ENCODE measurements around the gene AJM1.
"Not testable (repeated sequence)": the region's sequence is repeated elsewhere in the genome, so short reads cannot be mapped to it uniquely, and the experiment has no call there.

AJM1 gene

GRCh38 chr9:136842380-136842948, at the start of gene AJM1:
TSS of gene AJM1 (plus strand) at chr9:136842478. CDS start at chr9:136844415, 1,937 bp downstream.
- peak within 1 kb of the TSS; percentile 75 for H3K4me3 ChIP-seq (ENCODE audit: control insufficient read depth, low read depth, low read length)
- DNase-seq (ENCODE audit: low read depth) = not testable (repeated sequence)
- TF ChIP-seq CTCF (IDR thresholded peaks at IDR 0.05; ENCODE audit: control insufficient read depth, insufficient read depth, low read depth, low read length, missing control alignments) = peak; percentile 91

GRCh38 chr9:136793086-136793946, 49.0 kb upstream of the AJM1 start:
- H3K4me3 ChIP-seq (ENCODE audit: control insufficient read depth, low read depth, low read length) = no peak overlapping the region
- no peak for DNase-seq (ENCODE audit: low read depth)
- TF ChIP-seq CTCF (IDR thresholded peaks at IDR 0.05; ENCODE audit: control insufficient read depth, insufficient read depth, low read depth, low read length, missing control alignments) = no peak

GRCh38 chr9:136794281-136794999, 47.8 kb upstream of the AJM1 start:
- no peak for DNase-seq (ENCODE audit: low read depth)
- H3K4me3 ChIP-seq (ENCODE audit: control insufficient read depth, low read depth, low read length) = no peak overlapping the region
- no peak for TF ChIP-seq CTCF (IDR thresholded peaks at IDR 0.05; ENCODE audit: control insufficient read depth, insufficient read depth, low read depth, low read length, missing control alignments)

- no peak overlapping the region for H3K4me3 ChIP-seq (ENCODE audit: control insufficient read depth, low read depth, low read length)
- DNase-seq (ENCODE audit: low read depth) = no peak
- TF ChIP-seq CTCF (IDR thresholded peaks at IDR 0.05; ENCODE audit: control insufficient read depth, insufficient read depth, low read depth, low read length, missing control alignments) = no peak
Measured at GRCh38 chr9:136795000-136795348, 47.3 kb upstream of the AJM1 start.

DNA sequence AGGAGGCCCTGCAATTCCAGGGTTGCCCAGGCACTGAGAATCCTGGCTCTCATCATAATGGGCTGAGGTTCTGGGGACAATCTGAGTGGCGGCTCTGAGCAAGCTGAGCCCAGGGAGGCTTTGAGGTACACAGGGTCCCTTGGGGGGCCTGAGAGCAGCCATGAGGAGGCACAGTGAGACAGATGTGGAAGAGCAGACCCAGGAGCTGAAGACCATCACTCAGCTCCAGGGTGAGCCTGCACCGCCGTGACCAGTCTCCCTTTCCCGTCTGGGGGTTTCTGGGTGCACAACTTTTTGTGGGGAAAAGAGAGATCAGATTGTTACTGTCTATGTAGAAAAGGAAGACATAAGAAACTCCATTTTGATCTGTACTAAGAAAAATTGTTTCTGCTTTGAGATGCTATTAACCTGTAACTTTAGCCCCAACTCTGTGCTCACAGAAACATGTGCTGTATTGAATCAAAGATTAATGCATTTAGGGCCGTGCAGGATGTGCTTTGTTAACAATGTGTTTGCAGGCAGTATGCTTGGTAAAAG, 46.0 kb upstream of the AJM1 start, which contains the start of gene CCDC183:
TSS of gene CCDC183 (plus strand) at position 101 of the 537 bp plus-strand sequence. CDS start at position 161, 60 bp downstream.
- TF ChIP-seq CTCF (IDR thresholded peaks at IDR 0.05; ENCODE audit: control insufficient read depth, insufficient read depth, low read depth, low read length, missing control alignments) = no peak
- no peak within 1 kb of the TSS for H3K4me3 ChIP-seq (ENCODE audit: control insufficient read depth, low read depth, low read length)
- DNase-seq (ENCODE audit: low read depth) = no peak

DNA sequence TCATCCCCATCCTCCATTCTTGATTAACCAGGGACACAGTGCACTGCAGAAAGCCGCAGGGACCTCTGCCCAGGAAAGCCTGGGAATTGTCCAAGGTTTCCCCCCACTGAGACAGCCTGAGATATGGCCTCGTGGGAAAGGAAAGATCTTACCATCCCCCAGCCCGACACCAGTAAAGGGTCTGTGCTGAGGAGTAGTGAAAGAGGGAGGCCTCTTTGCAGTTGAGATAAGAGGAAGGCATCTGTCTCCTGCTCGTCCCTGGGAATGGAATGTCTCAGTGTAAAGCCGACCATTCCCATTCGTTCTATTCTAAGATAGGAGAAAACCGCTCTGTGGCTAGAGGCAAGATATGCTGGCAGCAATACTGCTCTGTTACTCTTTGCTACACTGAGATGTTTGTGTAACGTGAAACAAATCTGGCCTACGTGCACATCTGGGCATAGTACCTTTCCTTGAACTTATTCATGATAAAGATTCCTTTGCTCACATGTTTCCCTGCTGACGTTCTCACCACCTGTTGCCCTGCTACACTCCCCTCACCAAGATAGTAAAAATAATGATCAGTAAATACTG, 45.4 kb upstream of the AJM1 start:
- DNase-seq (ENCODE audit: low read depth); H3K4me3 ChIP-seq (ENCODE audit: control insufficient read depth, low read depth, low read length): not testable (repeated sequence)
